ENCODE results near the gene RIPOR3. TPM values are rescaled to one million over a fixed set of nuclear protein-coding genes. Genes with fewer than 3 reads are reported as not detected.

The RIPOR3 gene
- total RNA-seq, 1 donor from 2014 or later: 0.44 TPM

- TF ChIP-seq CTCF (conservative IDR thresholded peaks at IDR 0.05): no peak
- Mint-ChIP-seq H3K4me1 (peaks cover 10% of the 10 kb centered on the region), H3K27ac (ENCODE audit: unreplicated experiment) (no peak overlapping the region), H3K36me3 (ENCODE audit: low read depth) (no peaks in the 10 kb centered on the region), H3K27me3 (ENCODE audit: low read depth) (no peaks in the 10 kb centered on the region), H3K9me3 (no peaks in the 10 kb centered on the region), H3K4me3 (no peak overlapping the region)
- no peak for DNase-seq (ENCODE audit: low read depth, low spot score)
Observed at GRCh38 chr20:50654904-50655303, 36.4 kb downstream of the RIPOR3 start.

DNA sequence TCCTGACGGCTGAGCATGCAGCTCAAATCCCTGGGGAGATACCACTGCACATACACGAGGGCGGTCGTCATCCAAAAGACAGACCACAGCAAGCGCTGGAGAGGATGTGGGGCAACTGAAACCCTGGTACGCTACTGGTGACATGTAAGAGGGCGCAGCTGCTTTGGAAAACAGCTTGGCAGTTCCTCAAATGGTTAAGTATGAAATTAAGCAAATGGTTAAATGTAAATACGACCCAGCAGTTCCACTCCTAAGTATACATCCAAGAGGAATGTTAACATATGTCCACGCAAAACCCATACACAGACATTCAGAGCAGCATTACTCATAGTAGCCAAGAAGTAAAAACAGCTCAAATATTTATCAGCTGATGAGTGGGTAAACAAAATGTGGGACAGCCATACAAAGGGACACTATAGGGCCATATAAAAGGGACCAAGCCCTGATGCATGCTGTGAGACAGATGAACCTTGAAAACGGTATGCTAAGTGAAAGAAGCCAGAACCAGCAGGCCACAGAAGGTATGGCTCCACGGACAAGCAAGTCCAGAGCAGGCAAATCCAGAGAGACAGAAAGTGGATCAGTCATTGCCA, 38.5 kb downstream of the RIPOR3 start:
- Mint-ChIP-seq H3K4me3 (no peak overlapping the region), H3K4me1 (peaks cover 10% of the 10 kb centered on the region), H3K27ac (ENCODE audit: unreplicated experiment) (no peak overlapping the region), H3K27me3 (ENCODE audit: low read depth) (no peaks in the 10 kb centered on the region), H3K36me3 (ENCODE audit: low read depth) (peaks cover 3% of the 10 kb centered on the region), H3K9me3 (peaks cover 3% of the 10 kb centered on the region)
- DNase-seq (ENCODE audit: low read depth, low spot score): no peak
- no peak for TF ChIP-seq CTCF (conservative IDR thresholded peaks at IDR 0.05)

DNA sequence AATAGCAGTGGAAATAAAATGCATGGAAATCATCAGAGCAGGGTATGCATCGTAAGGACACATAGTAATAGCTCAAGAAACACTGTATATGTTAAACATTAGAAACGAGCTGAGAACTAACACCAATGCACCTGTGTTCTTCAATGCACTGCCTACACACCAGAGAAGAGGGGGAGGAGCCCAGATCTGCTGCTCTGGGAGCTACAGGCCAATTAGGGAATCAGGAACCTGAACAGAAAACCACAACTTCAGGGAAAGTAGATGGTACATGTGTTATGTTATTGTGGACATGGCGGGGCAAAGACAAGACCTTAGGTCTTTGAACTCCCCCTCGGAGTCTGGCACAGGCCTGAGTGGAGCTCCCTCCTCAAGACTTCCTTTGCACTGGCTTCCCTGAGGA, 39.7 kb downstream of the RIPOR3 start:
- no peak for DNase-seq (ENCODE audit: low read depth, low spot score)
- Mint-ChIP-seq H3K4me3 (no peak overlapping the region), H3K9me3 (peaks cover 3% of the 10 kb centered on the region), H3K4me1 (peaks cover 10% of the 10 kb centered on the region), H3K27ac (ENCODE audit: unreplicated experiment) (no peak overlapping the region), H3K27me3 (ENCODE audit: low read depth) (no peaks in the 10 kb centered on the region), H3K36me3 (ENCODE audit: low read depth) (peaks cover 3% of the 10 kb centered on the region)
- no peak for TF ChIP-seq CTCF (conservative IDR thresholded peaks at IDR 0.05)

GRCh38 chr20:50649590-50649989, 41.8 kb downstream of the RIPOR3 start:
- Mint-ChIP-seq H3K4me1 (peaks cover 9% of the 10 kb centered on the region), H3K4me3 (no peak overlapping the region), H3K9me3 (peaks cover 3% of the 10 kb centered on the region), H3K36me3 (ENCODE audit: low read depth) (peaks cover 3% of the 10 kb centered on the region), H3K27me3 (ENCODE audit: low read depth) (no peaks in the 10 kb centered on the region), H3K27ac (ENCODE audit: unreplicated experiment) (no peak overlapping the region)
- no peak for TF ChIP-seq CTCF (conservative IDR thresholded peaks at IDR 0.05)
- no peak for DNase-seq (ENCODE audit: low read depth, low spot score)

- no peak overlapping the region for H3K27ac Mint-ChIP-seq (ENCODE audit: unreplicated experiment)
Observed at GRCh38 chr20:50648651-50649050, 42.7 kb downstream of the RIPOR3 start.

More at GRCh38 chr20:50648651-50649050, 42.7 kb downstream of the RIPOR3 start:
- peaks cover 9% of the 10 kb centered on the region for H3K4me1 Mint-ChIP-seq
- no peak for TF ChIP-seq CTCF (conservative IDR thresholded peaks at IDR 0.05)
- H3K4me3 Mint-ChIP-seq: no peak overlapping the region
- H3K9me3 Mint-ChIP-seq: peaks cover 3% of the 10 kb centered on the region
- no peaks in the 10 kb centered on the region for H3K27me3 Mint-ChIP-seq (ENCODE audit: low read depth)
- H3K36me3 Mint-ChIP-seq (ENCODE audit: low read depth): peaks cover 3% of the 10 kb centered on the region
- DNase-seq (ENCODE audit: low read depth, low spot score): no peak

Data from neural crest cell (in vitro differentiated cells).